ENCODE results near the gene DPYSL5. TPM values are rescaled to one million over a fixed set of nuclear protein-coding genes. Genes with fewer than 3 reads are reported as not detected.

DPYSL5 gene
- total RNA-seq, 5 donors from 2014 or later (not counting 1 experiment from before 2014, with no cell fraction given): not detected

DNA sequence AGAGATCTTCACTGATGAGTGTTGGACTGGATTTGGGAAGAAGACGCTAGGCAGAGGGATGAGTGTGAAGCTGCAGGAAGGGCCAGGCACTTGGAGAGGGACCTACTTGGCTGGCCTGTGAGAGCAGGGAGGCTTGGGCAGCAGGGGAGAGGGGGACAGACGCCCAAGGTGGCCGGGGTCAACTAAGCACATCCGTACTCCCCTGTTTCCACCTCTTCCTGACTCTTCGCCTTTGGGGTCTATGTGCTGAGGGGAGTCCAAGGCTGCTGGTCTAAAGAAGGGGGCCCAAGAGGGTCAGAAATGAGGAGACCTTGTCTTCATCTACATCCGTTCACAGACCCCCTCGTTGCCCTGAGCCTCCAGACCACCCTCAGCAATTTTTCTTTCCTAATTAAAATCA is 16.7 kb downstream of the DPYSL5 start:
- WGBS (ENCODE audit: insufficient coverage): 80% methylated on average over 1 of the region's 7 CpGs
- CTCF ChIA-PET: no interaction called here

DNA sequence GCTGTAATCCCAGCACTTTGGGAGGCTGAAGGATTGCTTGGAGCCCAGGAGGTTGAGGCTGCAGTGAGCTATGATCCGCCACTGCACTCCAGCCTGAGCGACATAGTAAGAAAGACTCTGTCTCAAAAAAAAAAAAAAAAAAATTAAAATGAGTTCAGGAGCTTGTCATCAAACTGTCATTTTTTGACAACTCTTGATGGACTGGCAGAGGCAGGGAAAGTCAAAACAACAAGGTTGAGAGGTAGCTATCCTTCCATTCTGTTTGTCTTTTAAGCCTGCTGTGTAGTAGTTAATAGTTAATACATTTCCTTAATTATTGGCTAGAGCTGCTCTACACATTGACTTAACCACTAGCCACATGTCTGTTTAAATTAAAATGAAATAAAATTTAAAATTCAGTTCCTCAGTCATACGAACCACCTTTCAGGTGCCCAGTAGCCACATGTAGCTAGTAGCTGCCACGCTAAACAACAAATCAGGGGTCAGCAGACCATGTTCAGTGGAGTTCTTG is 22.7 kb downstream of the DPYSL5 start:
- CTCF ChIA-PET: interaction anchor here in 1 of 2 donors (0.7 kb wide), 1 partner anchor 1319 kb away, joined by 4 read pairs; no protein-coding TSS in a partner anchor
- H3K4me3 Mint-ChIP-seq: no peak overlapping the region
- H3K4me1 Mint-ChIP-seq: no peaks in the 10 kb centered on the region
- no peaks in the 10 kb centered on the region for H3K36me3 Mint-ChIP-seq
- no CpG with 5 or more reads among the region's 4 CpGs for WGBS (ENCODE audit: insufficient coverage)
- Histone ChIP-seq H3K27ac (ENCODE audit: low read length) (no peak overlapping the region), H3K4me3 (ENCODE audit: control insufficient read depth in 1 of 2, extremely low read depth in 1 of 2, low read length in 1 of 2) (no peak overlapping the region), H3K36me3 (ENCODE audit: control insufficient read depth in 2 of 2, extremely low read depth in 1 of 2, insufficient read depth in 1 of 2, low read length in 1 of 2) (no peaks in the 10 kb centered on the region), H3K27me3 (replicated peaks in 1 of 2; ENCODE audit: control insufficient read depth in 2 of 2, extremely low read depth in 1 of 2, insufficient read depth in 2 of 2, low read length in 1 of 2) (peaks cover 2 to 12% of the 10 kb centered on the region in 2 experiments), H3K4me1 (ENCODE audit: control insufficient read depth in 1 of 2, extremely low read depth in 1 of 2, insufficient read depth in 2 of 2, low read length in 2 of 2) (no peaks in the 10 kb centered on the region), H3K9me3 (no peaks in the 10 kb centered on the region)
- H3K27ac Mint-ChIP-seq: no peak overlapping the region
- H3K9me3 Mint-ChIP-seq: no peaks in the 10 kb centered on the region
- ATAC-seq (replicated peaks in 1 of 4) (no peak), DNase-seq (no peak)
- POLR2A ChIA-PET: interaction anchor here in 1 of 2 donors (0.7 kb wide), 1 partner anchor 8 kb away, joined by 3 read pairs; no protein-coding TSS in a partner anchor
- H3K27me3 Mint-ChIP-seq: peaks cover 14 to 37% of the 10 kb centered on the region in 2 donors

More for the DNA sequence above, 16.7 kb downstream of the DPYSL5 start:
- Histone ChIP-seq H3K27ac (ENCODE audit: low read length) (no peak overlapping the region), H3K4me1 (ENCODE audit: control insufficient read depth in 1 of 2, extremely low read depth in 1 of 2, insufficient read depth in 2 of 2, low read length in 2 of 2) (no peaks in the 10 kb centered on the region), H3K4me3 (ENCODE audit: control insufficient read depth in 1 of 2, extremely low read depth in 1 of 2, low read length in 1 of 2) (no peak overlapping the region), H3K36me3 (ENCODE audit: control insufficient read depth in 2 of 2, extremely low read depth in 1 of 2, insufficient read depth in 1 of 2, low read length in 1 of 2) (no peaks in the 10 kb centered on the region), H3K9me3 (no peaks in the 10 kb centered on the region), H3K27me3 (replicated peaks in 1 of 2; ENCODE audit: control insufficient read depth in 2 of 2, extremely low read depth in 1 of 2, insufficient read depth in 2 of 2, low read length in 1 of 2) (peaks cover 0 to 19% of the 10 kb centered on the region in 2 experiments)
- Mint-ChIP-seq H3K9me3 (no peaks in the 10 kb centered on the region), H3K27ac (no peak overlapping the region), H3K4me1 (no peaks in the 10 kb centered on the region), H3K4me3 (no peak overlapping the region), H3K36me3 (no peaks in the 10 kb centered on the region), H3K27me3 (peaks cover 24 to 44% of the 10 kb centered on the region in 2 donors)
- ATAC-seq (replicated peaks in 1 of 4) (no peak), DNase-seq (no peak)
- POLR2A ChIA-PET: no interaction called here

DNA sequence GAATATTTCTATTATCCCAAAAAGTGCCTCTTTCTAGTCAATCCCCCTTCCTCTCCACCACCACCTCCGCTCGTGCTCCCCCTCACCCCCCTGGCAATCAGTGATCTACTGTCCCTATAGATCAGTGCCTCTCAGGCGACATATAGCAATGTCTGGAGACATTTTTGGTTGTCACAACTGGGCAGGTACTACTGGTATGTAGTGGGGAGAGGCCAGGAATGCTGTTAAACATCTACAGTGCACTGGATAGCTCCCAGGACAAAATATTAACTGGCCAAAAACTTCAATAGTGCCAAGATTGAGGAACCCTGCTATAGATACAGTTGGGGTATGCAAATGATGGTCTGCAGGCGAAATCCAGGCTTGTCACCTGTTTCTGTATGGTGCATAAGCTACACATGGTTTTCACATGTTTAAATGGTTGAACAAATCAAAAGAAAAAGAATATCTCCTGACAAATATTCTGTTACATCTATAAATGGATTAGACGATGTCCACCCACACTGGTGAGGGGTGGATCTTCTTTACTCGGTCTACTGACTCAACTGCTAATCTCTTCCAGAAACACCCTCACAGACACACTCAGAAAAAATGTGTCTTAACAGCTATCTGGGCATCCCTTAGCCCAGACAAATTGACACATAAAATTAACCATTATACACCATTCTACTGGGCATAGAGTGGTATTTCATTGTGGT is 25.5 kb downstream of the DPYSL5 start:
- Mint-ChIP-seq H3K27ac (no peak overlapping the region), H3K4me3 (no peak overlapping the region)
- ATAC-seq (replicated peaks in 1 of 4): no peak

DNA sequence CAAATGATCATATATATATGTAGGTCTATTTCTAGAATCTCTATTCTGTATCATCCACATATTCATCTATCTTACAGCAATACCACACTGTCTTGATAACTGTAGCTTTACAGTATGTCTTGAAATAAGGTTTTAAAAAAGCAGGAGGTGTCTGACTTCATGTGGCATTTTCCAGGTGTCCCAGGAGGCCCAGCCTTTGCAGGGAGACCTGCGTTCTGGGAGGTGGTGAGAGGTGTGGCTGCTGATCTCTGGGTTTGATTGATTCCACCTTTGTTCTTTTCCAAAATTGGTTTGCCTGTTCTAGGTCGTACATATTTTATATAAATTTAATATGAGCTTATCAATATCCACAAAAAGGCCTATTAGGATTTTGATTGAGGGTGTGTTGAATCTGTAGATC is 26.6 kb downstream of the DPYSL5 start:
- peaks cover 11 to 25% of the 10 kb centered on the region in 2 donors for H3K27me3 Mint-ChIP-seq
- H3K36me3 Mint-ChIP-seq: no peaks in the 10 kb centered on the region
- Histone ChIP-seq H3K9me3 (no peaks in the 10 kb centered on the region), H3K4me1 (ENCODE audit: control insufficient read depth in 1 of 2, extremely low read depth in 1 of 2, insufficient read depth in 2 of 2, low read length in 2 of 2) (no peaks in the 10 kb centered on the region), H3K27me3 (replicated peaks in 1 of 2; ENCODE audit: control insufficient read depth in 2 of 2, extremely low read depth in 1 of 2, insufficient read depth in 2 of 2, low read length in 1 of 2) (peaks cover 2 to 14% of the 10 kb centered on the region in 2 experiments), H3K36me3 (ENCODE audit: control insufficient read depth in 2 of 2, extremely low read depth in 1 of 2, insufficient read depth in 1 of 2, low read length in 1 of 2) (no peaks in the 10 kb centered on the region), H3K4me3 (ENCODE audit: control insufficient read depth in 1 of 2, extremely low read depth in 1 of 2, low read length in 1 of 2) (no peak overlapping the region), H3K27ac (ENCODE audit: low read length) (no peak overlapping the region)
- H3K9me3 Mint-ChIP-seq: no peaks in the 10 kb centered on the region
- no peak overlapping the region for H3K4me3 Mint-ChIP-seq
- H3K27ac Mint-ChIP-seq: no peak overlapping the region
- 100% methylated on average over 1 of the region's 2 CpGs for WGBS (ENCODE audit: insufficient coverage)
- DNase-seq (no peak), ATAC-seq (replicated peaks in 1 of 4) (no peak)
- H3K4me1 Mint-ChIP-seq: no peaks in the 10 kb centered on the region
- ChIA-PET POLR2A (no interaction called here), CTCF (no interaction called here)

More for the DNA sequence above, 25.5 kb downstream of the DPYSL5 start:
- Histone ChIP-seq H3K27me3 (replicated peaks in 1 of 2; ENCODE audit: control insufficient read depth in 2 of 2, extremely low read depth in 1 of 2, insufficient read depth in 2 of 2, low read length in 1 of 2) (peaks cover 2 to 15% of the 10 kb centered on the region in 2 experiments), H3K27ac (ENCODE audit: low read length) (no peak overlapping the region), H3K4me3 (ENCODE audit: control insufficient read depth in 1 of 2, extremely low read depth in 1 of 2, low read length in 1 of 2) (no peak overlapping the region), H3K9me3 (no peaks in the 10 kb centered on the region), H3K4me1 (ENCODE audit: control insufficient read depth in 1 of 2, extremely low read depth in 1 of 2, insufficient read depth in 2 of 2, low read length in 2 of 2) (no peaks in the 10 kb centered on the region), H3K36me3 (ENCODE audit: control insufficient read depth in 2 of 2, extremely low read depth in 1 of 2, insufficient read depth in 1 of 2, low read length in 1 of 2) (no peaks in the 10 kb centered on the region)
- 40% methylated on average over 1 of the region's 6 CpGs for WGBS (ENCODE audit: insufficient coverage)
- H3K36me3 Mint-ChIP-seq: no peaks in the 10 kb centered on the region
- CTCF ChIA-PET: no interaction called here
- DNase-seq: no peak
- peaks cover 13 to 29% of the 10 kb centered on the region in 2 donors for H3K27me3 Mint-ChIP-seq
- no peaks in the 10 kb centered on the region for H3K4me1 Mint-ChIP-seq
- POLR2A ChIA-PET: no interaction called here
- no peaks in the 10 kb centered on the region for H3K9me3 Mint-ChIP-seq

DNA sequence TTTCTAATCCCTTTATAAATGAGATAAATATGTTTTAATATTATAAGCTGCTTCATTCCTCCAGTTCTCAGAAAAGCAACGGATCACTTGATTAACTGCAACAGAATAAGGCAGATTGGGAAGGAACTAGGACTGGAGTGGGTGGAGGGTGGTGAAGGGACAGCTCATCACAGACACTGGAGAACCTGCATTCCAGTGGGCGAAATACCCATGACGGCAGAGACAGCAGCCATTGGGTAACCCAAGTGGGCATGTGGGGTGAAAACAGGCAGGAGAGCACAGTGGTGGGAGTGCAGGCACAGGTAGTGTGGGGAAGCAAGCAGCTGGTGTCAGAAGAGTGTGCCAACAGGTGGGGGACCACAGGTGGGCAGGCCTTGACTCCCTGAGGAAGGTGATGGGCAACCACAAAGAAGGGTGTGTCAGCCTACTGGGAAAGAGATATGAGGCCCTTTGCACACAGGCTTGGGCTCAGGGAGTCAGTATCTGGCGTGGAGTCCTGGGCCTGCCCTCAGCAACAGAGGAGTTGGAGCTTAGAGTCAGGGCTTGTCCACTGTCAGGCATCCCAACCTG is 27.2 kb downstream of the DPYSL5 start:
- Mint-ChIP-seq H3K27ac (no peak overlapping the region), H3K9me3 (no peaks in the 10 kb centered on the region), H3K36me3 (no peaks in the 10 kb centered on the region), H3K27me3 (peaks cover 9 to 20% of the 10 kb centered on the region in 2 donors), H3K4me1 (no peaks in the 10 kb centered on the region), H3K4me3 (no peak overlapping the region)
- H3K4me1 ChIP-seq (ENCODE audit: control insufficient read depth in 1 of 2, extremely low read depth in 1 of 2, insufficient read depth in 2 of 2, low read length in 2 of 2): no peaks in the 10 kb centered on the region
- CTCF ChIA-PET: no interaction called here
- peaks cover 2 to 19% of the 10 kb centered on the region in 2 experiments for H3K27me3 ChIP-seq (replicated peaks in 1 of 2; ENCODE audit: control insufficient read depth in 2 of 2, extremely low read depth in 1 of 2, insufficient read depth in 2 of 2, low read length in 1 of 2)
- WGBS (ENCODE audit: insufficient coverage): 86% methylated on average over 4 of the region's 4 CpGs
- H3K36me3 ChIP-seq (ENCODE audit: control insufficient read depth in 2 of 2, extremely low read depth in 1 of 2, insufficient read depth in 1 of 2, low read length in 1 of 2): no peaks in the 10 kb centered on the region
- no peak overlapping the region for H3K27ac ChIP-seq (ENCODE audit: low read length)
- DNase-seq: no peak
- POLR2A ChIA-PET: no interaction called here
- no peak overlapping the region for H3K4me3 ChIP-seq (ENCODE audit: control insufficient read depth in 1 of 2, extremely low read depth in 1 of 2, low read length in 1 of 2)
- ATAC-seq (replicated peaks in 1 of 4): no peak
- H3K9me3 ChIP-seq: no peaks in the 10 kb centered on the region

DNA sequence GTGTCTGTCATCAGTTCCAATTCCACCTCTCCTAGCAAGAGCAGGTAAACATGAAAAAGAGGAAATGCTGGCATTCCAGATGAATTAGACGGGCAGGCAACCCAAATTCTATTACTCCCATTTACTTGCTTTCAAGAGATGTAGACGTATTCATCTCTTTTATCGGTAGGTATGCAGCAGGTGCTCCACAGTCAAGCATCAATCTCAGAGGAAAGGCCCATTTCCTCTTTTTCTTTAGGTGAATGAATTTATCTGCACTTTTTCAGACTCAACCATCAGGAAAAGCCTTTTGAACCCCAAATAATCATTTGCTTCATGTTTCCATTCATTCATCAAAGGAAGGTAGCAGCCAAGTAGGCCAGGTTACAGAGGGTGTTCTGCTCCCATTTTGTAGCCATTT is 27.9 kb downstream of the DPYSL5 start:
- no peaks in the 10 kb centered on the region for H3K36me3 ChIP-seq (ENCODE audit: control insufficient read depth in 2 of 2, extremely low read depth in 1 of 2, insufficient read depth in 1 of 2, low read length in 1 of 2)
- no peaks in the 10 kb centered on the region for H3K4me1 Mint-ChIP-seq
- H3K4me3 ChIP-seq (ENCODE audit: control insufficient read depth in 1 of 2, extremely low read depth in 1 of 2, low read length in 1 of 2): no peak overlapping the region
- WGBS (ENCODE audit: insufficient coverage): 62% methylated on average over 2 of the region's 3 CpGs
- no peaks in the 10 kb centered on the region for H3K36me3 Mint-ChIP-seq
- H3K9me3 Mint-ChIP-seq: no peaks in the 10 kb centered on the region
- H3K27me3 Mint-ChIP-seq: peaks cover 14 to 23% of the 10 kb centered on the region in 2 donors
- H3K27ac Mint-ChIP-seq: no peak overlapping the region
- H3K4me3 Mint-ChIP-seq: no peak overlapping the region
- H3K27ac ChIP-seq (ENCODE audit: low read length): no peak overlapping the region
- no peak for DNase-seq
- ChIA-PET POLR2A (no interaction called here), CTCF (no interaction called here)
- H3K4me1 ChIP-seq (ENCODE audit: control insufficient read depth in 1 of 2, extremely low read depth in 1 of 2, insufficient read depth in 2 of 2, low read length in 2 of 2): no peaks in the 10 kb centered on the region
- no peaks in the 10 kb centered on the region for H3K9me3 ChIP-seq
- peaks cover 2 to 25% of the 10 kb centered on the region in 2 experiments for H3K27me3 ChIP-seq (replicated peaks in 1 of 2; ENCODE audit: control insufficient read depth in 2 of 2, extremely low read depth in 1 of 2, insufficient read depth in 2 of 2, low read length in 1 of 2)
- ATAC-seq (replicated peaks in 1 of 4): no peak

Measured in T-cell (primary cell).